GM21737 (cell line): ENCODE measurements around the gene COQ9.
"Not testable (repeated sequence)": the region's sequence is repeated elsewhere in the genome, so short reads cannot be mapped to it uniquely, and the experiment has no call there.

ENCODE experiments used
- ATAC-seq: cut with Tn5 transposase; IDR thresholded peaks from one replicate; pipeline ENCODE4 v1.9.1; 2021; ENCODE audit warnings: mild to moderate bottlenecking, moderate library complexity; ENCODE audit not compliant: unreplicated experiment

The COQ9 gene, protein sequence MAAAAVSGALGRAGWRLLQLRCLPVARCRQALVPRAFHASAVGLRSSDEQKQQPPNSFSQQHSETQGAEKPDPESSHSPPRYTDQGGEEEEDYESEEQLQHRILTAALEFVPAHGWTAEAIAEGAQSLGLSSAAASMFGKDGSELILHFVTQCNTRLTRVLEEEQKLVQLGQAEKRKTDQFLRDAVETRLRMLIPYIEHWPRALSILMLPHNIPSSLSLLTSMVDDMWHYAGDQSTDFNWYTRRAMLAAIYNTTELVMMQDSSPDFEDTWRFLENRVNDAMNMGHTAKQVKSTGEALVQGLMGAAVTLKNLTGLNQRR

DNA sequence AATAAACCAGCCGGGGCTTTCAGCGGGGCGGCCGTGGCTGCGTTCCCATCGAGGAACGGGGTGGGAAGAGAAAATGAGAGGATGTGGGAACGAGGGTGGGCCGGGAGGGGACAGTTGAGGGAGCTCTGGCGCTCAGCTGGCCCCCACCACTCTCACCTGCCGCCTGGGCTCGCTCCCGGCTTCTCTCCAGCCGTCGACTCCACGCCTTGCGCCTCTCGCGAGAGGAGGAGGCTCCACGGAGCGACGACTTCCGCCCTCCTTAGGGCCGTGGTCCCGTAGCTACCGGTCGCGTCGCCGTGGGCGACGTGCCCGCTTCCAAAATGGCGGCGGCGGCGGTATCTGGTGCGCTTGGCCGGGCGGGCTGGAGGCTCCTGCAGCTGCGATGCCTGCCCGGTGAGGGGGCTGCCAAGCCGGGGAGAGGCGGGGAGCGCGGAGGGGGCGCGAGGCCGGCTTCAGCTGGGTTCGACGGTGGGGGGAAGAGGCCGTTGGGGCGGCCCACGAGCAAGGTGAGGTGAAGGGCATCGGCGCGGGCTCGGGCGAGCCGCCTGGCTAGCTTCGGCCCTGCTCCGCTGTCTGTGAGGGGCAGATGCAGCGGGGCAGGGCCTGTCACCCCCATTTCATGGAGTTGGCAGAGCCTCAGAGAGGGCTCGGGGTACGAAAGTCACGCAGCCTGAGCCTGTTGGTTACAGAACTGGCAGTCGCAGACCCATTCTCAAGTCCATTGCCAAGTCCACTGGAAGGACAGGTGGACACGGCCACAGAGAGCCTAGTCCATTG, at the start of gene COQ9, which contains the start of gene CIAPIN1:
COQ9 (plus strand) TSS at position 294 of the 777 bp plus-strand sequence; CDS start at position 321, 27 bp downstream.
CIAPIN1 (minus strand) TSS at position 200 of the 777 bp plus-strand sequence. CDS start 6,457 bp downstream, outside the sequence.
- ATAC-seq = peak; percentile 98

- ATAC-seq = not testable (repeated sequence)
These were observed 49.8 kb upstream of the COQ9 start for GRCh38 chr16:57397493-57397892.

DNA sequence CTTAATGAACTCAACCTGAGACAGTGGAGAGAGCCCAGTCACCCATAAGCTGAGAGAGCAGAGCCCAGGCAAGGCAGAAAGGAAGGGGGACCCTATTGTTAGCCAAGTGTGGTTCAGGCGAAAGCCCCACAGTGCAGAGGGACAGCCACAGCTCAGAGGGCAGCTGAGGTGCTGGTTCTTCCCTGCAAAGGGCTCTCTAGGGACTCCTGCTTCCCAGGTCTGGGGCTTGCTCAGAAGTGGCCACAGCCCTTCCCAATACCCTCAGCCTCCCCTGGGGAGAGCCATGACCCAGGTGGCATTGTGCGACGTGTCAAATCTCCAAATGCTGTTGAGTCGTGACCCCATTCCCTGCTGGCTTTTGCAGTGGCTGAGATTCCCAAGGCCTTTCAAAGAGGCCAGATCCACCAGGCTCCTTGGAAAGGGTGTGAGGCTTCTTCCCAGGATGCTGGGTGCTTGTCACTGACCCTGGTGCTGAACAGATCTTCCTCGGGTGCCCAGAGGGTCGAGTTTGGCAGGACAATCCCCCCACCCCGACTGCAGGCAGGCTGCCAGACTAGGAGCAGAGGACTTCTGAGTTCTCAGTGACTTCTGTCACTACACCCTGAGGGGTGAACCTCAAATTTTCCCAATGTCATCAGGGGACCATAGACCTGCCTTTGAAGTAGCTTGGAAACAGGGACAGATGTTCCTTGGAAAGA, 45.2 kb upstream of the COQ9 start:
- ATAC-seq = no peak

- ATAC-seq = no peak
These were observed 43.1 kb upstream of the COQ9 start, which contains the start of gene CCL17 for GRCh38 chr16:57403965-57404817. Gene CCL17, plus strand, starts transcription at chr16:57404767. Its CDS starts 9,166 bp downstream, at chr16:57413933.

DNA sequence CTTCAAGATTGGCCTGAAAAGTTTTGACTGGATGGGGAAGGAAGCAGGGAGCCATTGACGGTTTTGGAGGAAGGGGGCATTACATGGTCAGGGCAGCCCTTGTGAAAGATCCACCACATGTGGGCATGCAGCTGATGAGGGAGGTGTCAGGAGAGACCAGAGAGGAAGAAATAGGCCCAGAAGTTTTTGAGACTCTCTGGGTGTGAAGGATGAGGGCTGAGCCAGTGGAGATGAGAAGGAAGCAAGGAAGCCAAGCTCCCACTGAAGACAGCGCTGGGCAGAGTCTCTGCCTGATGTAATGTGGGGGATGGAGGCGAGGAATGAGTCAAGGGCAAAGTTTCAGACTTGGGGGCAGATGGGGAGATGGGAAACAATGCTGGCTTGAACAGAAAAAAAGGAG, 42.2 kb upstream of the COQ9 start:
- ATAC-seq = no peak

DNA sequence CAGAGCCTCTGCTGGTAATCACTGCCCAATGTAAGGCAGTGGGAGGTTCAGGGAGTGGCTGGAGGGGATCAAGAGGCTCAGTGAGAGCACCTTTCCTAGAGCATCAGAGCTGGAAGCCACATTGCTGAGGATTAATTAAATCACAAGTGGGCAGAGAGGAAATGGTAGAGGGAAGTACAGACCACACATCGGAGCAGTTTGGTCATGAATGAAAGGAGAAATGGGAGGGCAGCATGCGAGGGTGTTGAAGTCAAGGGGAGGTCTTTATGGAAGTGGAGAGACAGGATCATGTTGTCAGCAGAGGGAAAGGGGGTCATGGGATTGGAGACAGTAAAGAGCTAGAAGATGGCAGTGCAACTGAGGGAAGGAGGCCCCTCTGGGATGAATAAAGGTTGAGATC, 40.4 kb upstream of the COQ9 start:
- no peak for ATAC-seq

- ATAC-seq = no peak
These were observed 39.5 kb upstream of the COQ9 start for GRCh38 chr16:57407521-57408353.

DNA sequence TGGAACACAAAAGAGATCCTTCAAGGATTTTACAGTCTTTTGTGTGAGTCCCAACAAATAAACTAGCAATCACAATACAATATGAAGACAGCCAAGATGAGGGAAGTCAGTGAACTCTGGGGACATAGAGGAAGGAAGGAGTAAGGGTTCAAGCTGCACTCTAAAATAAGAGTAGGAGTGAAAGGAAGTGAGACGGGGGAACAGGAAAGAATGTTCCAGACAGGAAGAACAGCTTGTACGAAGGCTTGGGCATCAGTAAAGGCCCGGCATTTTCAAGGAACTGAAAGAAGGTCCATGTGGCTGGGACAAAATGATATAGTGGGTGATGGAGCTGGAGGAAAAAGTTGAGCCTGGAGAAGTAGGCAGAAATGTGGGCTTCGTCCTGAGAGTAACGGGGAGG, 38.2 kb upstream of the COQ9 start:
- no peak for ATAC-seq

DNA sequence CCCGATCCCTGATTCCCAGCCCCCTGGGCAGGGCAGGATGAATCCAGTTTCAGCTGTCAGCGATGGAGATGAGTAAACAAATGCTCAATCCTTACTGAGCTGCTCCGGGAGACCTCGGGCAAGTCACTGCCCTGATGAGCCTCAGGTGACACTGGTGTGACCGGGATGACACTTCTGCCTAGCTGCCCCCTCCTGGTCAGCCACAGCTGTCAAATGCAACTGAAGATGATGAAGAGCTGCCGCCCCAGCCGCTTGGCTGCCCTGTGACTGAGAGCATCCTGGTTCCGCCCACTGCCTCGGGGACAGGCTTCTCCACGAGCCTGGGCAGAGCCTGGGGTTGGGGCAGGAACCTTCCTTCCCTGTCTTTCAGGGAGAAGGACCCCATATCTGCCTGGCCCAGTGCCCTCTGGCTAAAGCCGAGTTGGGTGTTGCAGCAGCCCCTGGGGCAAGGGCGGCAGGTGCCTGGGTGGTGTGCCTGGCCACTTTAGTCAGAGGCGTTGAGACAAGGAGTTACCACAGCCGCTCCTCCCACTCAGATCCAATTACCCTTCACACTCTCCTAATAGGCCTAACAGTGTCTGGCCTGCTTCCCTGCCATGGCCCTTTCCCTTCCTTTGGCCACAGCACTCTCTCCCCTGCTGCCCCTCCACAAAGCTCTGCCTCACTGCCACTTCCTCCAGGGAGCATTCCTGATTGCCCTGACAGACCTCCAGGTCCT, 37.2 kb upstream of the COQ9 start:
- no peak for ATAC-seq

DNA sequence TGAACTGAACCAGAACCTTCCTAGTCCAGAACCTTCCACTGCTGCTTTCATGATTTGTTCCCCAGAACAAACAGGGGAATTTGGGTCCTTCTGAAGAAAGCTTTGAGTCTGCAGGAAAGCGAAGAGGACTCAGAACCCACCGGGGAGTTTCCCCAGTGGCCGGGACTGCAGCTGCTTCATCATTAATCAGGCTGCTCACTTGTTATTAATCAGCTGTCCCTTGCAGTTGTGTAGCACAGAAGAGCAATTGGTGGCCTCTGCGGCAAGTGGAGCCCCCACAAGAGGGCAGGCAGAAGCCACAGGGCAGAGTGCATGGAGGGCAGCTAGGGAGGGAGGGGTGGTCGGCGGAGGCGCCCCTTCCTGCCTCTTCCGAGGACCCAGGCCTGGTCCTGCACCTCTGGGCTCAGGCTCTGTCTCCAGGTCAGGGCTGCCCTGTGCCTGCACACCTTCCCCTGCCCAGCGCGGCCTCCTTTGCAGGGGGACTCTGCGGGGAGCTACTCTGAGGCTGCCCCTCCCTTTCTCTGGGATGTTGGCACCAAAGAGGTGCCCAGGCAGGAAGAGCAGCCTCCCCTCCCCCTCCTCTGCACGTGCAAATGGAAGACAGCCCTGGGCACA, 35.8 kb upstream of the COQ9 start:
- ATAC-seq = no peak

DNA sequence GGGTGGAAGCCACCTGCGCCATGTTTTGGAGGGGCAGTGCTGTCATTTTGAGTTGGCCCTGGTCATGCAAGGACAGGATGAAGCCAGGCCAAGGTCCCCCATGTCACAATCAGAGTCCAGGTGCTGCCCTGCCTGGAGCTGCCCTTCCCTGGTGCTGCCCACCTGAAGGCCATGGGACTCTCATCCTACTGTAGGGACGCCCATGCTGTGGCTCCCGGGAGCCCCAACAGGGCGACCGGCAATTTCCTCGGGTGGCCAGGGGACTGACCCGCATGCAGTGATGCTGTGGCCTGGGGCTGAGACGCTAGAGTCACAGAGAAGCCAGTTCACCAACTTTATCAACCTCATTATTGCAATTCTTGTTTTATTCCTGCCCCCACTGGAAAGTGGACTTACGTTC, 34.7 kb upstream of the COQ9 start:
- no peak for ATAC-seq

GRCh38 chr16:57413301-57413730, 34.0 kb upstream of the COQ9 start:
- peak; percentile 74 for ATAC-seq

DNA sequence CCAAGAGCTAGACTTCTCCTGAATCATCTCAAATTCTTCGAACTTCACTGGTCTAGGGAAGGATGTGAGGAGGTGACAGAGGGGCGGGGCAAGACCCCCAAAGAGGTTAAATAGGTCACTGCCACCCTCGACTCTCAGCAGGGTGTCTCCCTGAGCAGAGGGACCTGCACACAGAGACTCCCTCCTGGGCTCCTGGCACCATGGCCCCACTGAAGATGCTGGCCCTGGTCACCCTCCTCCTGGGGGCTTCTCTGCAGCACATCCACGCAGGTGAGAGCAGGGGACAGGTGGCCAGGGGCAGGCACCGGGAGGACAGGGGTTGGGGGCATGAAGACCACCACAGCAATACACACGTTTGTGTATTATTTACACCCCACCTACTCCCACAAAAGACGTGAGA, 33.5 kb upstream of the COQ9 start:
- ATAC-seq = no peak

DNA sequence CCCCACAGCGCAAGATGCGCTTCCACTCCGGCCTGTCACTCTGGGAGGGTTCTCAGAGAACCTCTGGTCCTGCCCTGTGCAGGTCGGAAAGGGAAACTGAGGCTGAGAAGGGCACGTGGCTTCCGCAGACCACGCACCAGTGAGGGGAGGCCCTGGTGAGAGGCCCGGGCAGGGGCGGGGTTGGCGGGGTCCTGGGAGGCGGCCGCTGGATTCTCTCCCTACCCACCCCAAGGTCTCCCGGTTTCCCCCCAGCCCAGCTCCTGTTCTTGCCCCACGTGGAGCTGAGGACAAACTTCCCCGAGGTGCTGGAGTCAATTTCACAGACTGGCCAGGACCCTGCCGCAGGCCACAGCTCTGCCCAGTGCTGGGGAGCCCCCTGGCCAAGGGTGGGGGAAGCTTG, 31.2 kb upstream of the COQ9 start:
- ATAC-seq = no peak

DNA sequence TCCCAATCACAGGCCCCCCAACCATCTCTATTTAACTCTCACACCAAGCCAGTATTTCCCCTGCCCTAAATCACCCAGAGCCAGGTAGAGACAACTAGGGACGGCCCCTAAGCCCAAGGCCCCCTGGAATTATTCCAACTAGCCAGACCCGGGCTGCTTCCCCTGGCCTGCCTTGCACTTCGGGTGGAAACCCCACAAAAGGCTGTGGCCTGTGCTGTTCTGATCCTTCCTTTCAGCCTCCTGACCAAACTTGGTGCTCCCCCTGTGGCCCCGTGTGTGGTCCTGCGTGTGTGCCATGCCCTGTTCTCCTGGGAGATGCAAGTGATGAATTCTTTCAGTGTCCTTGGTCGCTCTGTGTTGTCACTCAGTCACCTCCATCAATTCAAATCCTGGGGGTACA, 27.8 kb upstream of the COQ9 start:
- ATAC-seq = no peak

DNA sequence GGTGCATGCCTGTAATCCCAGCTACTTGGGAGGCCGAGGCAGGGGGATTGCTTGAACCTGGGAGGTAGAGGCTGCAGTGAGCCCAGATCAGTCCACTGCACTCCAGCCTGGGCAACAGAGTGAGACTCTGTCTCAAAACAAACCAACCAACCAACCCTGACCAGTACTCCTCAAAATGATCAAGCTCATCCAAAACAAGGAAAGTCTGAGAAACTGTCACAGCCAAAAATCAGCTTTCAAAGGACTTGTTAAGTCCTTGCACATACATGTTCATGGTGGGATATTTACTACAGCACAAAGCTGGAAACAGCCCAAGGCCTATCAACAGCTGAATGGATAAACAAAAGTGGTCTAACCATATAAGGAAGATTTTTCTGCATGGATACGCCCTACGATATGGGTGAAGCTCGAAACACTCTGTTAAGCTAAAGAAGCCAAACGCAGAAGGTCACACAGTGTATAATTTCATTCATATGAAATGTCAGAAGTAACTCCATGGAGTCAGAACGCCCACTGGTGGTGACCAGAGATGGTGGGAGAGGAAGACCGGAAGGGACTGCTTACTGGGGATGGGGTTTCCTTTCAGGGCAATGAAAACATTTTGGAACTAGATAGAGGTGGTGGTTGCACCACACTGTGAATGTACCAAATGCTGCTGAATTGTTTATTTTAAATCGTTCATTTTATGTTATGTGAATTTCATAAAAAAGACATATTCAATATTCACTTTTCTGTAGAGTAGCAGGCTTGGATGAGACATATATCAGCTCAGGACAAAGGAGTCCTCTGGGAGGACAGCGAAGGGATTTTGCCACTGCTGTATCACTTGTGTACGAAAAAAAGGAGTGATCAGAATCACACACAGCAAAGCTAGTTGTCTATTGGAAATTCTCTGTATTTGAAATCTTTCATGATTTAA, 25.0 kb upstream of the COQ9 start:
- no peak for ATAC-seq

DNA sequence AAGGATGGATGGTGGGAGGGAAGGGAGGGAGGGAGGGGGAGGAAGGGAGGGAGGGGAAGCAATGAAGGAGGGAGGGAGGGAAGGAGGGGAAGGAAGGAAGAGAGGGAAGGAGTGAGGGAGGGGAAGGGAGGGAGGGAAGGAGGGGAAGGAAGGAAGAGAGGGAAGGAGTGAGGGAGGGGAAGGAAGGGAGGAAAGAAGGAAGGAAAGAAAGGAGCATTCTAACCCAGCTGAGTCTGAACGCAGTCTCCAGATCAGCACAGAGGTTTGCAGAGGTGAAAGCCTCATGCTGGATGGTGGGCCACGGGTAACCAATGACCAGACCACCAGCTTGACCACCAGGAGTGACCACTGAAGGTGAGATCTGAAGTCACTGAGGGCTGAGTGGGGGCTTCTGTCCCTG, 24.1 kb upstream of the COQ9 start:
- ATAC-seq = no peak
